Measurements from ENCODE around the gene RBFOX2.

DNA sequence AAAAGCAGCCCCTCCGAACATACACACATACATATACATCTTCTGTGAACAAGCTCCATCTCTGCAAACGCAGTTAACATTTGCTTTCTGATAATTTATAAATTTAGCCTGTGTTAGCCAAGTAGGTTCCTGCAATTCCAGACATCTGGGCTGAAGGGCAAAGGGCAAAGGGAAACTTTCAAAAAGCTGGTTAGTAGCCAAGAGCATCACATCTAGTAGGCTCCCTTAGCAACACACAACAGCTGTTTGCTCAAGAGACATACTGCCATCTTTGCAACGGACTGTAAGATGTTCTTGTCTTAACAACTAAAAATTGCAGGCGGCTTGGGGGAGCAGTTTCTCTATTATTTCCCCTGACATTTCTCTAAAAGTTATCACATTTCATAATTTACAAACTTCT is 134.9 kb downstream of the RBFOX2 start:
- TF ChIP-seq, protein P1, sequence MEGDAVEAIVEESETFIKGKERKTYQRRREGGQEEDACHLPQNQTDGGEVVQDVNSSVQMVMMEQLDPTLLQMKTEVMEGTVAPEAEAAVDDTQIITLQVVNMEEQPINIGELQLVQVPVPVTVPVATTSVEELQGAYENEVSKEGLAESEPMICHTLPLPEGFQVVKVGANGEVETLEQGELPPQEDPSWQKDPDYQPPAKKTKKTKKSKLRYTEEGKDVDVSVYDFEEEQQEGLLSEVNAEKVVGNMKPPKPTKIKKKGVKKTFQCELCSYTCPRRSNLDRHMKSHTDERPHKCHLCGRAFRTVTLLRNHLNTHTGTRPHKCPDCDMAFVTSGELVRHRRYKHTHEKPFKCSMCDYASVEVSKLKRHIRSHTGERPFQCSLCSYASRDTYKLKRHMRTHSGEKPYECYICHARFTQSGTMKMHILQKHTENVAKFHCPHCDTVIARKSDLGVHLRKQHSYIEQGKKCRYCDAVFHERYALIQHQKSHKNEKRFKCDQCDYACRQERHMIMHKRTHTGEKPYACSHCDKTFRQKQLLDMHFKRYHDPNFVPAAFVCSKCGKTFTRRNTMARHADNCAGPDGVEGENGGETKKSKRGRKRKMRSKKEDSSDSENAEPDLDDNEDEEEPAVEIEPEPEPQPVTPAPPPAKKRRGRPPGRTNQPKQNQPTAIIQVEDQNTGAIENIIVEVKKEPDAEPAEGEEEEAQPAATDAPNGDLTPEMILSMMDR (IDR thresholded peaks at IDR 0.05) = no peak
- no peak for TF ChIP-seq POLR2A (IDR thresholded peaks at IDR 0.05)
